NCI-H446 (cell line): ENCODE data around the gene C11orf42.

ENCODE experiments used
- DNase-seq, 2 experiments: peaks; one replicate each; lab custom pipeline; 2025; lab: John Stamatoyannopoulos, UW

The C11orf42 gene

GRCh38 chr11:6258141-6258540, 52.8 kb downstream of the C11orf42 start:
- DNase-seq, result no peak

- no peak for DNase-seq
Measured at GRCh38 chr11:6258571-6259081, 53.3 kb downstream of the C11orf42 start.

- no peak for DNase-seq
Measured at GRCh38 chr11:6260207-6260726, 54.9 kb downstream of the C11orf42 start.
